ENCODE results near the gene SPDYA.

Gene SPDYA

GRCh38 chr2:28893488-28893887 is 82.9 kb downstream of the SPDYA start:
- DNase-seq (ENCODE audit: insufficient read length) = no peak
- no peak for TF ChIP-seq POLR2AphosphoS5 (IDR thresholded peaks at IDR 0.05; ENCODE audit: low read depth, low read length)
- TF ChIP-seq TAF1 (IDR thresholded peaks at IDR 0.05; ENCODE audit: borderline replicate concordance, low read depth, low read length) = no peak
- no peak for TF ChIP-seq POLR2A (IDR thresholded peaks at IDR 0.05; ENCODE audit: low read depth, low read length)
- no peak for FAIRE-seq

- TF ChIP-seq TAF1 (IDR thresholded peaks at IDR 0.05; ENCODE audit: borderline replicate concordance, low read depth, low read length) (peak; percentile 89), POLR2AphosphoS5 (IDR thresholded peaks at IDR 0.05; ENCODE audit: low read depth, low read length) (peak; percentile 71; the same call in 1 of the 2 replicates), POLR2A (IDR thresholded peaks at IDR 0.05; ENCODE audit: low read depth, low read length) (peak; percentile 90)
- peak; percentile 96 for FAIRE-seq
These were observed 84.0 kb downstream of the SPDYA start, which contains the start of gene WDR43 for GRCh38 chr2:28894470-28895188. TSS of gene WDR43 (plus strand) at chr2:28894667. CDS start at chr2:28894699, 32 bp downstream.

GRCh38 chr2:28895189-28895893 is 84.7 kb downstream of the SPDYA start:
- no peak for TF ChIP-seq POLR2AphosphoS5 (IDR thresholded peaks at IDR 0.05; ENCODE audit: low read depth, low read length)
- no peak for TF ChIP-seq POLR2A (IDR thresholded peaks at IDR 0.05; ENCODE audit: low read depth, low read length)
- TF ChIP-seq TAF1 (IDR thresholded peaks at IDR 0.05; ENCODE audit: borderline replicate concordance, low read depth, low read length) = no peak
- DNase-seq (ENCODE audit: insufficient read length) (peak; percentile 14), FAIRE-seq (peak; percentile 70)

More at GRCh38 chr2:28894470-28895188, 84.0 kb downstream of the SPDYA start, which contains the start of gene WDR43:
- peak; percentile 88 for DNase-seq (ENCODE audit: insufficient read length)

- DNase-seq (ENCODE audit: insufficient read length) (no peak), FAIRE-seq (no peak)
- no peak for TF ChIP-seq POLR2A (IDR thresholded peaks at IDR 0.05; ENCODE audit: low read depth, low read length)
- TF ChIP-seq POLR2AphosphoS5 (IDR thresholded peaks at IDR 0.05; ENCODE audit: low read depth, low read length) = no peak
- TF ChIP-seq TAF1 (IDR thresholded peaks at IDR 0.05; ENCODE audit: borderline replicate concordance, low read depth, low read length) = no peak
These were observed 86.3 kb downstream of the SPDYA start for GRCh38 chr2:28896906-28897305.

GRCh38 chr2:28898048-28898447 is 87.4 kb downstream of the SPDYA start:
- no peak for TF ChIP-seq POLR2A (IDR thresholded peaks at IDR 0.05; ENCODE audit: low read depth, low read length)
- no peak for TF ChIP-seq POLR2AphosphoS5 (IDR thresholded peaks at IDR 0.05; ENCODE audit: low read depth, low read length)
- TF ChIP-seq TAF1 (IDR thresholded peaks at IDR 0.05; ENCODE audit: borderline replicate concordance, low read depth, low read length) = no peak
- FAIRE-seq = no peak

More at GRCh38 chr2:28898048-28898447, 87.4 kb downstream of the SPDYA start:
- DNase-seq (ENCODE audit: insufficient read length) = no peak

All from GM12892 (cell line).